AG04449 (cell line): ENCODE data around the gene PRR5L.

Experiments
- CTCF ChIA-PET: fragments of 350-600 bp; formaldehyde crosslinking; extraction: SDS; loops from one replicate; lab custom pipeline; 2021; ENCODE audit warnings: antibody characterized with exemption; lab: Yijun Ruan, JAX
- POLR2A ChIA-PET: fragments of 400-600, 350-600 bp; formaldehyde crosslinking; extraction: SDS; loops from one replicate; lab custom pipeline; 2020; ENCODE audit warnings: antibody characterized with exemption, inconsistent platforms; lab: Yijun Ruan, JAX
- DNase-seq: peaks from one replicate; pipeline ENCODE4 v3.0.0-alpha.2; 2010; ENCODE audit warnings: low read depth, low spot score
- H3K4me3 ChIP-seq: 2 replicates; pipeline ENCODE4 v1.5.1; 2011; ENCODE audit warnings: low read depth, mild to moderate bottlenecking, control low read depth, low read length
- TF ChIP-seq, protein P1 (sequence below): IDR thresholded peaks from one replicate; pipeline ENCODE4 v1.5.1; 2011; ENCODE audit warnings: mild to moderate bottlenecking, moderate library complexity, low read length, control low read depth, inconsistent platforms; ENCODE audit not compliant: insufficient read depth; ENCODE audit errors: missing control alignments

The PRR5L gene

DNA sequence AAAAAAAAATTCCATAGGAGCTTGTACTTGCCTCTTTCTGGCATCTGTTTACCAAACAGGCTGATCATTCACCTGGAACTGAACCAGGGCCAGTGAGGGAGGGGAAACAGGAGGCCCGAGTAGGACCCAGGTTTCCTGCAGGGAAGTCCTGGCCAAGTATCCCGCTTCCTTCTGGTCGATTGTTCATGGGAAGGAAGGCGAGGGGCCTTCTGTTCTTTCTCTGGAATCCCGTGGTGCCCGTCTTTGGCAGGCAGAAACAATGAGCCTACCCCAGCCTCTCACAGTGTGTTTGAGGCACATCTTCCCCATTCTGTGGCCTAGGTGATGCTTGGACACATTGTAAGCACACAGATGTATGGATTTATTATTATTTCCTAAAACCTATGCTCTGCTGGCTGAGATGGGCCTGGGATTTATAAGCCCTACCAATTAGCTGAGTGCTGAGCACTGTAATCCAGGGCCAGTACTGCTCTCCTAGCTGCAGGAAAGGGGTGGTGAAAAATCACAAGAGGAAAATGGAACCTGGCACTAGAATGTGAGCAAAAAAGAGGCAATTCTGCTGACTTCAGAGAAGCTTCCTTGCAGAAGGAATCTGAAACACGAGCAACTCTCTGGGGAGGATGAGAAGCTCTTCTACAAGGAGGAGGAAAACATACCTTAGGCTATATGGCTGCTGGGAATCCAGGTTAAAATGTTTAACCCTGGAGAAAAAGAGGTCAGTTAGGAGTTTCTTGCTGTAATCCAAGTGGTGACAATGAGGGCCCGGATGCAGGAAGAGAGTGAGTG, 53.5 kb downstream of the PRR5L start:
- ChIA-PET CTCF (interaction anchor here (0.7 to 1.5 kb wide), 3 partner anchors 9 to 43 kb away, joined by 3 to 8 read pairs (median 3); no protein-coding TSS in a partner anchor), POLR2A (no interaction called here)
- DNase-seq = no peak
- TF ChIP-seq, protein P1, sequence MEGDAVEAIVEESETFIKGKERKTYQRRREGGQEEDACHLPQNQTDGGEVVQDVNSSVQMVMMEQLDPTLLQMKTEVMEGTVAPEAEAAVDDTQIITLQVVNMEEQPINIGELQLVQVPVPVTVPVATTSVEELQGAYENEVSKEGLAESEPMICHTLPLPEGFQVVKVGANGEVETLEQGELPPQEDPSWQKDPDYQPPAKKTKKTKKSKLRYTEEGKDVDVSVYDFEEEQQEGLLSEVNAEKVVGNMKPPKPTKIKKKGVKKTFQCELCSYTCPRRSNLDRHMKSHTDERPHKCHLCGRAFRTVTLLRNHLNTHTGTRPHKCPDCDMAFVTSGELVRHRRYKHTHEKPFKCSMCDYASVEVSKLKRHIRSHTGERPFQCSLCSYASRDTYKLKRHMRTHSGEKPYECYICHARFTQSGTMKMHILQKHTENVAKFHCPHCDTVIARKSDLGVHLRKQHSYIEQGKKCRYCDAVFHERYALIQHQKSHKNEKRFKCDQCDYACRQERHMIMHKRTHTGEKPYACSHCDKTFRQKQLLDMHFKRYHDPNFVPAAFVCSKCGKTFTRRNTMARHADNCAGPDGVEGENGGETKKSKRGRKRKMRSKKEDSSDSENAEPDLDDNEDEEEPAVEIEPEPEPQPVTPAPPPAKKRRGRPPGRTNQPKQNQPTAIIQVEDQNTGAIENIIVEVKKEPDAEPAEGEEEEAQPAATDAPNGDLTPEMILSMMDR = no peak
- H3K4me3 ChIP-seq = no peak overlapping the region

GRCh38 chr11:36350137-36350513, 54.0 kb downstream of the PRR5L start:
- ChIA-PET POLR2A (no interaction called here), CTCF (interaction anchor here (0.7 to 1.5 kb wide), 2 partner anchors 10 to 15 kb away, joined by 3 to 8 read pairs; no protein-coding TSS in a partner anchor)
- TF ChIP-seq, protein P1 = no peak
- H3K4me3 ChIP-seq = no peak overlapping the region
- DNase-seq = no peak

- DNase-seq = no peak
- CTCF ChIA-PET = interaction anchor here (0.6 to 1.8 kb wide), 6 partner anchors 20 to 140 kb away, joined by 3 to 7 read pairs (median 4); no protein-coding TSS in a partner anchor
- POLR2A ChIA-PET = no interaction called here
Measured at GRCh38 chr11:36352922-36353321, 56.8 kb downstream of the PRR5L start.

GRCh38 chr11:36354221-36355003, 58.3 kb downstream of the PRR5L start:
- peak; percentile 72 for DNase-seq
- TF ChIP-seq, protein P1 = no peak
- CTCF ChIA-PET = interaction anchor here (1.1 to 2.2 kb wide), 6 partner anchors 13 to 124 kb away, joined by 3 to 7 read pairs (median 4); no protein-coding TSS in a partner anchor
- POLR2A ChIA-PET = no interaction called here
- no peak overlapping the region for H3K4me3 ChIP-seq

More at GRCh38 chr11:36352922-36353321, 56.8 kb downstream of the PRR5L start:
- H3K4me3 ChIP-seq = no peak overlapping the region
- TF ChIP-seq, protein P1 = no peak

GRCh38 chr11:36356201-36356600, 60.1 kb downstream of the PRR5L start:
- H3K4me3 ChIP-seq = no peak overlapping the region
- ChIA-PET POLR2A (no interaction called here), CTCF (interaction anchor here (1.1 to 2.2 kb wide), 2 partner anchors 21 to 122 kb away, joined by 4 to 7 read pairs; no protein-coding TSS in a partner anchor)
- DNase-seq = no peak
- TF ChIP-seq, protein P1 = no peak
